Neuronal stem cell (in vitro differentiated cells): ENCODE results near the gene LRP1B.

ENCODE experiments used
- DNase-seq: peaks from one replicate; pipeline ENCODE4 v3.0.0-alpha.2; 2013; ENCODE audit warnings: low spot score
- H2AFZ ChIP-seq: one replicate; pipeline ENCODE4 v1.6.1; 2013; ENCODE audit warnings: mild to moderate bottlenecking, low read length, inconsistent platforms
- H2AK5ac ChIP-seq: 2 replicates; pipeline ENCODE4 v1.6.1; 2013; ENCODE audit warnings: low read depth, mild to moderate bottlenecking, inconsistent platforms, low read length, moderate library complexity, mixed read lengths
- H2BK120ac ChIP-seq: 2 replicates; pipeline ENCODE4 v1.6.1; 2013; ENCODE audit warnings: low read depth, mild to moderate bottlenecking, inconsistent platforms, low read length, moderate library complexity, mixed read lengths
- H2BK12ac ChIP-seq: one replicate; pipeline ENCODE4 v1.6.1; 2013; ENCODE audit warnings: low read length, inconsistent platforms
- H2BK15ac ChIP-seq: 2 replicates; pipeline ENCODE4 v1.6.1; 2013; ENCODE audit warnings: mild to moderate bottlenecking, low read length, inconsistent platforms, mixed read lengths
- H2BK5ac ChIP-seq: one replicate; pipeline ENCODE4 v1.6.1; 2013; ENCODE audit warnings: inconsistent platforms, mild to moderate bottlenecking, low read length, moderate library complexity
- H3K14ac ChIP-seq: one replicate; pipeline ENCODE4 v1.6.1; 2013; ENCODE audit warnings: low read length, inconsistent platforms
- H3K18ac ChIP-seq: 2 replicates; pipeline ENCODE4 v1.6.1; 2013; ENCODE audit warnings: low read length, inconsistent platforms
- H3K23ac ChIP-seq: 2 replicates; pipeline ENCODE4 v1.6.1; 2013; ENCODE audit warnings: low read depth, mild to moderate bottlenecking, mixed read lengths, low read length, inconsistent platforms; ENCODE audit not compliant: poor library complexity
- H3K27ac ChIP-seq: replicated peaks from 3 replicates; pipeline ENCODE4 v1.5.1; 2013; ENCODE audit warnings: low read length, inconsistent platforms
- H3K27me3 ChIP-seq, 3 experiments: 2 replicates each; pipeline ENCODE4 v1.6.1; 2013; ENCODE audit warnings: low read length in 3 of 3, mild to moderate bottlenecking in 2 of 3, inconsistent platforms in 1 of 3, low read depth in 1 of 3, mixed read lengths in 1 of 3, moderate library complexity in 1 of 3; ENCODE audit not compliant: control insufficient read depth in 3 of 3, insufficient read depth in 3 of 3
- H3K36me3 ChIP-seq, 2 donors: replicated peaks in 1 of 2; 2 replicates each; pipeline ENCODE4 v1.6.1; 2013; ENCODE audit warnings: low read length in 2 of 2; ENCODE audit not compliant: control insufficient read depth in 2 of 2, insufficient read depth in 2 of 2
- H3K4ac ChIP-seq: 2 replicates; pipeline ENCODE4 v1.6.1; 2013; ENCODE audit warnings: inconsistent platforms, mild to moderate bottlenecking, low read length, moderate library complexity
- H3K4me1 ChIP-seq, 2 donors: 1 replicate in 1 of 2; 2 replicates in 1 of 2; pipeline ENCODE4 v1.6.1; 2013; ENCODE audit warnings: low read length in 2 of 2, low read depth in 1 of 2; ENCODE audit not compliant: control insufficient read depth in 2 of 2, insufficient read depth in 1 of 2
- H3K4me2 ChIP-seq: one replicate; pipeline ENCODE4 v1.6.1; 2013; ENCODE audit warnings: mild to moderate bottlenecking, low read length, inconsistent platforms; ENCODE audit not compliant: insufficient read depth, poor library complexity, severe bottlenecking
- H3K4me3 ChIP-seq, 2 donors: 2 replicates each; pipeline ENCODE4 v1.5.1; 2013; ENCODE audit warnings: low read length in 2 of 2, mild to moderate bottlenecking in 2 of 2, inconsistent platforms in 1 of 2, moderate library complexity in 1 of 2
- H3K79me1 ChIP-seq: one replicate; pipeline ENCODE4 v1.6.1; 2013; ENCODE audit warnings: low read depth, mild to moderate bottlenecking, inconsistent platforms, low read length, moderate library complexity
- H3K9ac ChIP-seq: one replicate; pipeline ENCODE4 v1.6.1; 2013; ENCODE audit warnings: mild to moderate bottlenecking, low read depth, low read length, inconsistent platforms; ENCODE audit not compliant: poor library complexity
- H3K9me3 ChIP-seq, 2 donors: replicated peaks in 1 of 2; 2 replicates each; pipeline versions ENCODE3 to v1.6.1; 2013; ENCODE audit warnings: low read length in 2 of 2, mild to moderate bottlenecking in 2 of 2, inconsistent platforms in 1 of 2, low read depth in 1 of 2, mixed read lengths in 1 of 2, moderate library complexity in 1 of 2; ENCODE audit not compliant: control insufficient read depth in 2 of 2, insufficient read depth in 1 of 2
- H4K8ac ChIP-seq: one replicate; pipeline ENCODE4 v1.6.1; 2013; ENCODE audit warnings: low read depth, mild to moderate bottlenecking, inconsistent platforms, low read length, moderate library complexity
- H4K91ac ChIP-seq: one replicate; pipeline ENCODE4 v1.6.1; 2013; ENCODE audit warnings: low read length, low read depth, mild to moderate bottlenecking, inconsistent platforms; ENCODE audit not compliant: poor library complexity
- WGBS, 2 donors: extraction: QIAGEN DNeasy Blood & Tissue Kit; methylation state at CpG; one replicate each; pipeline ENCODE4 v1.1.7; 2013; ENCODE audit warnings: missing lambda C conversion rate in 2 of 2, mixed read lengths in 1 of 2; ENCODE audit not compliant: insufficient read length in 2 of 2, insufficient replicate concordance in 1 of 2; ENCODE audit errors: extremely low coverage in 2 of 2; 5-methylcytosine and 5-hydroxymethylcytosine counted together

LRP1B gene

GRCh38 chr2:141392517-141393213, 738.2 kb downstream of the LRP1B start:
- no peak for DNase-seq

GRCh38 chr2:141386168-141386567, 744.6 kb downstream of the LRP1B start:
- Histone ChIP-seq H2AFZ (no peak overlapping the region), H3K27ac (no peak overlapping the region), H4K91ac (no peak overlapping the region), H2BK15ac (no peak overlapping the region), H2BK5ac (no peak overlapping the region), H2BK12ac (no peak overlapping the region), H3K36me3 (no peaks in the 10 kb centered on the region), H2AK5ac (no peak overlapping the region), H3K4me1 (no peaks in the 10 kb centered on the region), H3K9me3 (no peaks in the 10 kb centered on the region), H3K79me1 (no peaks in the 10 kb centered on the region), H3K27me3 (no peaks in the 10 kb centered on the region), H3K18ac (no peak overlapping the region), H3K23ac (no peak overlapping the region), H3K14ac (no peak overlapping the region), H3K4ac (no peak overlapping the region), H2BK120ac (no peak overlapping the region), H4K8ac (no peak overlapping the region), H3K4me2 (no peak overlapping the region), H3K4me3 (no peak overlapping the region), H3K9ac (no peak overlapping the region)
- DNase-seq: no peak

More at GRCh38 chr2:141392517-141393213, 738.2 kb downstream of the LRP1B start:
- Histone ChIP-seq H2AFZ (peak overlapping the region; percentile 17), H3K36me3 (no peaks in the 10 kb centered on the region), H2BK12ac (no peak overlapping the region), H2BK120ac (no peak overlapping the region), H3K79me1 (no peaks in the 10 kb centered on the region), H3K27me3 (no peaks in the 10 kb centered on the region), H3K9ac (no peak overlapping the region), H2AK5ac (no peak overlapping the region), H3K23ac (no peak overlapping the region), H4K8ac (no peak overlapping the region), H3K27ac (no peak overlapping the region), H3K4me3 (no peak overlapping the region), H2BK5ac (no peak overlapping the region), H3K18ac (no peak overlapping the region), H3K14ac (no peak overlapping the region), H3K9me3 (no peaks in the 10 kb centered on the region), H3K4me1 (no peaks in the 10 kb centered on the region), H3K4ac (no peak overlapping the region), H2BK15ac (no peak overlapping the region), H3K4me2 (no peak overlapping the region), H4K91ac (no peak overlapping the region)
- no CpG with 5 or more reads among the region's 5 CpGs for WGBS, 2 donors

- no peaks in the 10 kb centered on the region for H3K27me3 ChIP-seq
- H3K18ac ChIP-seq: no peak overlapping the region
- H2BK120ac ChIP-seq: no peak overlapping the region
- H3K36me3 ChIP-seq: no peaks in the 10 kb centered on the region
- H3K4me3 ChIP-seq: no peak overlapping the region
- H4K8ac ChIP-seq: no peak overlapping the region
- H2BK12ac ChIP-seq: no peak overlapping the region
- H4K91ac ChIP-seq: no peak overlapping the region
- no peak overlapping the region for H2AFZ ChIP-seq
- no peak overlapping the region for H3K27ac ChIP-seq
- no CpG with 5 or more reads among the region's 4 CpGs for WGBS, 2 donors
- no peak overlapping the region for H2BK15ac ChIP-seq
- no peak for DNase-seq
- H3K9ac ChIP-seq: no peak overlapping the region
- no peaks in the 10 kb centered on the region for H3K79me1 ChIP-seq
- no peak overlapping the region for H3K23ac ChIP-seq
- H3K14ac ChIP-seq: no peak overlapping the region
- H2AK5ac ChIP-seq: no peak overlapping the region
- H3K4me1 ChIP-seq: no peaks in the 10 kb centered on the region
- no peak overlapping the region for H2BK5ac ChIP-seq
- H3K4me2 ChIP-seq: no peak overlapping the region
- no peak overlapping the region for H3K4ac ChIP-seq
- no peaks in the 10 kb centered on the region for H3K9me3 ChIP-seq
Observed at GRCh38 chr2:141384676-141385075, 746.1 kb downstream of the LRP1B start.

- Histone ChIP-seq H2BK12ac (no peak overlapping the region), H3K9me3 (peaks cover 0 to 6% of the 10 kb centered on the region in 2 donors), H3K14ac (no peak overlapping the region), H3K4me1 (no peaks in the 10 kb centered on the region), H3K27ac (no peak overlapping the region), H3K36me3 (no peaks in the 10 kb centered on the region), H3K23ac (no peak overlapping the region), H3K4me2 (no peak overlapping the region), H2AFZ (peak overlapping the region; percentile 53), H4K8ac (no peak overlapping the region), H2AK5ac (no peak overlapping the region), H2BK5ac (no peak overlapping the region), H4K91ac (no peak overlapping the region), H3K4ac (no peak overlapping the region), H2BK15ac (no peak overlapping the region), H3K4me3 (no peak overlapping the region), H3K79me1 (no peaks in the 10 kb centered on the region), H3K27me3 (no peaks in the 10 kb centered on the region), H2BK120ac (no peak overlapping the region), H3K18ac (no peak overlapping the region), H3K9ac (no peak overlapping the region)
- no CpG with 5 or more reads among the region's 1 CpG for WGBS, 2 donors
- DNase-seq: no peak
Observed at GRCh38 chr2:141381946-141382345, 748.9 kb downstream of the LRP1B start.
